ENCODE results near the gene OR2T2.

DNA sequence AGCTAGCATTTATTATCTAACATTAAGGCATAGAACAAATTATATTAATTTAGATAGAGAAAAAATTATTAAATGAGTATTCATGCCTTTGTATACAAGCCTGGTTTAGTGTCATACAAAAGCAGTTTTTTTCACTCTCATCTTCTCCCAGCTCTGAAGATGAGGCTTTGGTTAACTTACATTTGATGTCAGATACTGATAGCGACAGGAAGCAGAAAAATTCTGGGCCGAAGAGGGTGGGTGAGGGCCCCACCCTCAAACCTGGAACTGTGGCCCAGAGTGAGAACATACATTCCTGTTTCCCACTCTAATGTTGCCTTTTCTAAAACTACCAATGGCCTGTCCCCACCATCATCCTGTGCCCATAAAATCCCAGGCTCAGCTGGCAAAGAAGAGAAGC lies 27.6 kb upstream of the OR2T2 start:
- TF ChIP-seq CTCF (conservative IDR thresholded peaks at IDR 0.05) = no peak
- no peak for TF ChIP-seq EZH2 (IDR thresholded peaks at IDR 0.05; ENCODE audit: low read depth)
